Measurements from ENCODE around the gene RRP9.
"Not testable (repeated sequence)": the region's sequence is repeated elsewhere in the genome, so short reads cannot be mapped to it uniquely, and the experiment has no call there.

RRP9 gene

GRCh38 chr3:51904034-51904823, 37.5 kb downstream of the RRP9 start:
- DNase-seq (ENCODE audit: low read depth in 2 of 2), result no peak

DNA sequence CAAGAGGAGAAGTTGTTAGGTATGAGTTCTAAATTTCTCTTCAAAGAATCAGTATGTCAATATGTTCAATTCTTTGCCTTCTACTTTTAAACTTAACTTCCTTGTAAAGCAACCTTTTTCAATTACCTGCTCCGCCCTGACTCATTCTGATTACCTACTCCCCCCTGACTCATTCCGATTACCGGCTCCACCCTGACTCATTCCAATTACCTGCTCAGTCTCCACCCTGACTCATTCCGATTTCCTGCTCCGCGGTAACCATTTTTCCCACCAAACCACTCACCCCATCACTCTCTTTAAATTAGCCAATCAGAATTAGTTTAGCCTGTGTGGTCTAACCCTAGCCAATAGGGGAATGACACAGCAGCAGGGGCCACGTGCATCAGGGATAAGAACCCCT, 39.3 kb downstream of the RRP9 start:
- peak in 1 of 2 donors; percentile 25 for DNase-seq (ENCODE audit: low read depth in 2 of 2)

DNA sequence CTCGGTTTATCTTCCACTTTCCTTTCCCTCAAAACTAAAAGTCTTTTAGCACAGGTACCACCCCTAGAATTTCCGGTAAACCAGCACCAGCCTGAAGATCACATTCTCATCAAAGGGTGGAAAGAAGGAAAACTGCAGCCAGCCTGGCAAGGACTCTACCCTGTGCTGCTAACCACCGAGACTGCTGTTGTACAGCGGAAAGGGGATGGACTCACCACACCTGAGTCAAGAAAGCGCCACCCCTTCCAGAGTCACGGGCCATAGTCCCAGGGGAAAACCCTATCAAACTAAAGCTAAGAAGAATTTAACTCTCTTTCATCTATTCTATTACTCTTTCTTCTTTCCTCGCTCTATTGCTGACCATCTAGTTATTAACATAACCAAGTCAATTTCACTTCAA, 41.7 kb downstream of the RRP9 start:
- not testable (repeated sequence) for DNase-seq (ENCODE audit: low read depth in 2 of 2)

GRCh38 chr3:51897391-51897790, 44.3 kb downstream of the RRP9 start:
- DNase-seq (ENCODE audit: low read depth in 2 of 2), result no peak

- DNase-seq (ENCODE audit: low read depth in 2 of 2), result no peak
Measured at GRCh38 chr3:51896607-51897305, 44.9 kb downstream of the RRP9 start.

DNA sequence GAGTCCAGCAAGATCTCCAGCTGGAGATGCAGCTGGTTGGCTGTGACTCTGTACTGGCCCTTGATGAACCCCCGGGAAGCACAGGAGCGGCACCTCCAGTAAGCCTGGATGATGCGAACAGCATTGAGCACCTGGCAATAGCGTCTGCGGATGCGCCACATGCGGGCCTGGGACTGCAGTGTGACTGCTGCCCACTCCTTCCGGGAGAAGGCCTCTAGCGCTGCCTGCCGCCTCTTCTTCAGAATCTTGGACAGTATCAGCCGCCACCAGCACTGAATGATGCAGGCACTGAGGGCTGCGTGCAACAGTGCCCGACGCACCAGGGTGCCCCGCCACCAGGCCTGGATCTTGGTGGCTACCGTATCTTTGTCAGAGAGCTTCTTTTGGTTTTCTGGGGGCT, 46.8 kb downstream of the RRP9 start:
- DNase-seq (ENCODE audit: low read depth in 2 of 2), result no peak

DNA sequence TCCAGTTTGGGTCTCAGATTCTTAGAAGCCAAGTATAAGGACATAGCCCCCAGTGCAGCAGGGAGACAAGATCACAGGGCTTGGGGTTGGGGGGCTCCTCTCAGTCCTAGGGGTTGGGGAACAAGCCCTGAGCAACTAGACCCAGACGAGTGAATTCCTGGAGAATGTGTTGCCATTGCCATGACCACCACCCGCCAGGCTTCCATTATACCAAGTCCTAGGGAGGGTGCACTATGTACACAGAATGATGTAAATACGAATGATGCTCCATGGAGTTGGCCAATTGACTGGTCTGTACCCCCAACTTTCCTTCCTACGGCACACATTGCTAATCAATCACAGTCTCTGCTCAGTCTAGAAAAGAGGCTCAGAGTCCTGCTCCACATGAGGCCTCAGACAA, 47.3 kb downstream of the RRP9 start:
- DNase-seq (ENCODE audit: low read depth in 2 of 2), result no peak

GRCh38 chr3:51891242-51892039, 50.3 kb downstream of the RRP9 start:
- no peak for DNase-seq (ENCODE audit: low read depth in 2 of 2)

DNA sequence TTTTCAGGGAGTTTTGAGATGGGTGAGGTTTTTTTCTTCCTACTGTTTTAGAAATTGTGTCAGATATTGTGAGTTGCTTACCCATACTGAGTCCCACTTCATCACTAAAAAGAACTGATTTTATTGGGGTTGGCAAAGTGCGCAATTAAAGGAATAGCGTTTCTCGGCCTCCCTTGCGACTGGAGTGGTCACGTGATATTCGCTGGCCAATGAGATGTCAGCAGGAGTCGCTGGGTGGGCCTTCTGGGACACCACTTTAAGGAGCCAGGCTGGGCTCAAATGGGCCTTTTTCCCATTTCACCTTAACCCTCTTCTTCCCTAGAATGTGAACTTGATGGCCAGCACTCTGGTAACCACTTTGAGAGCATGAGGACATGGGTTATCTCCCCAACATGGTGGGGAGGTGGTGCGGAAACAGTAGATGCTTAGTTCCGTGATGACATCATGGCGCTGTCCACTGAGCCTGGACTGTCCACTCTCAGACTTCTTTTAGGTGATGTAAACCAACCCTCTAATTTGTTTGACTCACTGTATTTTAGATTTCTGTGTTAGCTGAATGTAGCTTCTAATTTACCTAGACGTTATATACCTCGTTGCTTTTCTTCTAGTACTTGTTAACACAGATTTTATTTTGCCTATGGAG, 53.1 kb downstream of the RRP9 start:
- no peak for DNase-seq (ENCODE audit: low read depth in 2 of 2)

DNA sequence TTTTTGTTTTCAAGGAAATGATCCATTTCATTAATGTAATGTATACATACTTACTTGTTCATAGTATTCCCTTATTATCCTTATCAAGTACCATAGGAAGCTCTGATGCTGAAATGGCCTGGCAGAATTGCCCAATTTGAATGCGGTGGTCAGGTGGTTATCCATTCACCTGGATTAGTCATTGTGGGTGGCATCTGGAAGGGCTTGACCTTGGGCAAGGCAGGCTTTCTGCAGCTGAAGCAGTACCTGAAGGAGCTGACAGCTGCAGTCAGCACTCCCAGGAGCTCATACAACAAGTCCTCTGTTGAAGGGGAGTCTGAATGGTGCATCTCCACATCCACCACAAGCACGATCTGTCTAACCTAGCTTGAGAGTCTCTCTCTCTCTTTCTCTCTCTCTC, 54.1 kb downstream of the RRP9 start:
- DNase-seq (ENCODE audit: low read depth in 2 of 2), result no peak

- DNase-seq (ENCODE audit: low read depth in 2 of 2), result no peak
Measured at GRCh38 chr3:51886447-51886846, 55.3 kb downstream of the RRP9 start.
